Upper lobe of right lung (tissue), 1 donor: ENCODE measurements around the gene ANKZF1. TPM values are rescaled to one million over a fixed set of nuclear protein-coding genes. Genes with fewer than 3 reads are reported as not detected.

Experiments used
- ATAC-seq: fragments of 200-7000 bp; cut with Tn5 transposase; one replicate; pipeline ENCODE4 v1.9.1; 2020; ENCODE audit warnings: mild to moderate bottlenecking, moderate library complexity
- DNase-seq: peaks from one replicate; pipeline ENCODE4 v3.0.0-alpha.2; 2020
- H3K27ac ChIP-seq: fragments of 200-600 bp; one replicate; pipeline ENCODE4 v1.8.0; 2022
- H3K27me3 ChIP-seq: fragments of 200-600 bp; one replicate; pipeline ENCODE4 v1.8.0; 2022; ENCODE audit warnings: mild to moderate bottlenecking
- H3K36me3 ChIP-seq: fragments of 200-600 bp; one replicate; pipeline ENCODE4 v1.8.0; 2022
- H3K4me1 ChIP-seq: fragments of 200-600 bp; one replicate; pipeline ENCODE4 v1.8.0; 2022
- H3K4me3 ChIP-seq: fragments of 200-600 bp; one replicate; pipeline ENCODE4 v1.8.0; 2022; ENCODE audit warnings: mild to moderate bottlenecking
- H3K9me3 ChIP-seq: fragments of 200-600 bp; one replicate; pipeline ENCODE4 v1.8.0; 2022
- intact Hi-C: fragments of 100-400 bp; cut with DNase I; formaldehyde crosslinking; loops from one replicate; pipeline ENCODE4 v1.11.0; 2022
- total RNA-seq: library from RNA; stranded (reverse); fragmentation: NEBNext Ultra II Directional; extraction: Animal tissue kit (Norgen Biotek cat#: 25700); gene quantifications from one replicate; pipeline ENCODE4 v1.2.1, GENCODE V29; 2021
- TF ChIP-seq, protein P1 (sequence below): fragments of 200-600 bp; IDR thresholded peaks from one replicate; pipeline ENCODE4 v1.8.0; 2022; ENCODE audit warnings: antibody characterized with exemption
- donor health status: DM: no; HTN: yes; CAD: no; lungs with severe emphysema.

ANKZF1 gene
- total RNA-seq, 1 donor from 2014 or later, result 37.6 TPM

GRCh38 chr2:219244789-219245147 is 15.2 kb downstream of the ANKZF1 start:
- DNase-seq (no peak), ATAC-seq (no peak)
- Histone ChIP-seq H3K4me1 (peaks cover 46% of the 10 kb centered on the region), H3K27ac (peak overlapping the region; percentile 96), H3K4me3 (peak overlapping the region; percentile 98), H3K36me3 (peaks cover 22% of the 10 kb centered on the region), H3K27me3 (no peaks in the 10 kb centered on the region), H3K9me3 (no peaks in the 10 kb centered on the region)
- TF ChIP-seq, protein P1, sequence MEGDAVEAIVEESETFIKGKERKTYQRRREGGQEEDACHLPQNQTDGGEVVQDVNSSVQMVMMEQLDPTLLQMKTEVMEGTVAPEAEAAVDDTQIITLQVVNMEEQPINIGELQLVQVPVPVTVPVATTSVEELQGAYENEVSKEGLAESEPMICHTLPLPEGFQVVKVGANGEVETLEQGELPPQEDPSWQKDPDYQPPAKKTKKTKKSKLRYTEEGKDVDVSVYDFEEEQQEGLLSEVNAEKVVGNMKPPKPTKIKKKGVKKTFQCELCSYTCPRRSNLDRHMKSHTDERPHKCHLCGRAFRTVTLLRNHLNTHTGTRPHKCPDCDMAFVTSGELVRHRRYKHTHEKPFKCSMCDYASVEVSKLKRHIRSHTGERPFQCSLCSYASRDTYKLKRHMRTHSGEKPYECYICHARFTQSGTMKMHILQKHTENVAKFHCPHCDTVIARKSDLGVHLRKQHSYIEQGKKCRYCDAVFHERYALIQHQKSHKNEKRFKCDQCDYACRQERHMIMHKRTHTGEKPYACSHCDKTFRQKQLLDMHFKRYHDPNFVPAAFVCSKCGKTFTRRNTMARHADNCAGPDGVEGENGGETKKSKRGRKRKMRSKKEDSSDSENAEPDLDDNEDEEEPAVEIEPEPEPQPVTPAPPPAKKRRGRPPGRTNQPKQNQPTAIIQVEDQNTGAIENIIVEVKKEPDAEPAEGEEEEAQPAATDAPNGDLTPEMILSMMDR, result no peak
- intact Hi-C loops, result no loop called here

DNA sequence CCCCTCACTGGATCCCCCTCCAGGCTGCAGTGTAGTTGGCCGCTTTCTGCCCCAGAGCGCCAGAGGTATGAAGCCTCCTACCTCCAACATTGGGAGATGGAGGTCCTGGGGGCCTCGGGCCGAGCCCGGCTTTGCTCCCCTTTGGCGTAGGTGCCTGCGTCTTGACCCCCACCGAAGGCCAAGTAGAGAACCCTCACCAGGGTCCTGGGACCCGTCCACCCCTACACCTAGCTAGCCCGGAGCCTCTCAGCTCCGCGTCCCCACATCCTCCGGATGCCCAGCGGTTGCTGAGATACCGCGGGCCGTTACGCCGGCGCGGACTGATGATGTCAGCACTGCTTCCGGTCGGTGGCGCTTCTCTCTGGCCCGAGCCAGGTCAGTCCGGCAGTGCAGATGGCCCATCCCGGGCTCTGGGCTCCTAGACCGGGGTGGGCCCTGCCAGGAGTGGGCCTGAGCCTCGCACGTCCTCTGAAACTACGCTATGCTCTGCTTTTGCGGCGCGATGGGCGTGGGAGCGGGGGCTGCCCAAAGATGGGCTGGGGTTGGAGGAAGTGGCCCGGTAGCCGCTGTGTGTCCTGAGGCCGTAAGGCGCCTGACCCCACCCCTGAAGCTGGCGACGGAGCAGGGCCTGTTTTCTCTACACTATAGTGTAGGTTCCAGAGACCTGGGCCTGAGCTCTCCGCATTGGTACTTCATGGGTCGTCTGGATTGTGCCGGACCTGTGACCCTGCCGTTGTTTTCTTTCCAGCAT is 15.7 kb downstream of the ANKZF1 start, which contains the start of the genes GLB1L and STK16:
Gene GLB1L, minus strand, starts transcription at position 297 of the 751 bp plus-strand sequence. CDS start 1,871 bp downstream, outside the sequence.
Gene STK16, plus strand, starts transcription at position 332 of the 751 bp plus-strand sequence. CDS start 521 bp downstream, outside the sequence.
- H3K4me1 ChIP-seq, result peaks cover 52% of the 10 kb centered on the region
- peaks cover 19% of the 10 kb centered on the region for H3K36me3 ChIP-seq
- TF ChIP-seq, protein P1, result no peak
- H3K4me3 ChIP-seq, result peak within 1 kb of the TSS; percentile 98
- ATAC-seq, result peak; percentile 90
- DNase-seq, result peak; percentile 97
- peak within 1 kb of the TSS; percentile 96 for H3K27ac ChIP-seq
- H3K9me3 ChIP-seq, result no peaks in the 10 kb centered on the region
- intact Hi-C loops, result no loop called here
- no peaks in the 10 kb centered on the region for H3K27me3 ChIP-seq

DNA sequence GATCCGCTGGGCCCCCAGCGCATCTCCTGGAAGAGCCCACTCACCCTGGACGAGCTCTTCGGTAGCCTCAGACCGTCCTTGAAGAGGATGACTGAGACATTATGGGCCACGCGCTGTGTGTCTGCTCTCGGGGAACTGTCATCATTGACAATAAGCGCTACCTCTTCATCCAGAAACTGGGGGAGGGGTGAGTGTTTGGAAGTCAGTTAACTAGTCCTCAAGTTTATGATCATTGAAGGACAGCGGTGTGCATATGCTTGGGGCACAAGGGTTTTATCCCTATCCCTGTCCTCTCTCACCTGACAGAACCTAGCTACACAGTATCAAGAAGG is 16.3 kb downstream of the ANKZF1 start:
- no peaks in the 10 kb centered on the region for H3K9me3 ChIP-seq
- ATAC-seq (no peak), DNase-seq (no peak)
- peaks cover 19% of the 10 kb centered on the region for H3K36me3 ChIP-seq
- H3K4me3 ChIP-seq, result peak overlapping the region; percentile 98
- TF ChIP-seq, protein P1, result no peak
- H3K4me1 ChIP-seq, result peaks cover 56% of the 10 kb centered on the region
- intact Hi-C loops, result no loop called here
- H3K27me3 ChIP-seq, result no peaks in the 10 kb centered on the region
- H3K27ac ChIP-seq, result peak overlapping the region; percentile 96

GRCh38 chr2:219246559-219246958 is 17.0 kb downstream of the ANKZF1 start:
- TF ChIP-seq, protein P1, result no peak
- DNase-seq (no peak), ATAC-seq (no peak)
- peak overlapping the region; percentile 98 for H3K4me3 ChIP-seq
- H3K4me1 ChIP-seq, result peaks cover 56% of the 10 kb centered on the region
- intact Hi-C loops, result no loop called here
- H3K27me3 ChIP-seq, result no peaks in the 10 kb centered on the region
- H3K36me3 ChIP-seq, result peaks cover 19% of the 10 kb centered on the region
- H3K27ac ChIP-seq, result peak overlapping the region; percentile 96
- no peaks in the 10 kb centered on the region for H3K9me3 ChIP-seq

DNA sequence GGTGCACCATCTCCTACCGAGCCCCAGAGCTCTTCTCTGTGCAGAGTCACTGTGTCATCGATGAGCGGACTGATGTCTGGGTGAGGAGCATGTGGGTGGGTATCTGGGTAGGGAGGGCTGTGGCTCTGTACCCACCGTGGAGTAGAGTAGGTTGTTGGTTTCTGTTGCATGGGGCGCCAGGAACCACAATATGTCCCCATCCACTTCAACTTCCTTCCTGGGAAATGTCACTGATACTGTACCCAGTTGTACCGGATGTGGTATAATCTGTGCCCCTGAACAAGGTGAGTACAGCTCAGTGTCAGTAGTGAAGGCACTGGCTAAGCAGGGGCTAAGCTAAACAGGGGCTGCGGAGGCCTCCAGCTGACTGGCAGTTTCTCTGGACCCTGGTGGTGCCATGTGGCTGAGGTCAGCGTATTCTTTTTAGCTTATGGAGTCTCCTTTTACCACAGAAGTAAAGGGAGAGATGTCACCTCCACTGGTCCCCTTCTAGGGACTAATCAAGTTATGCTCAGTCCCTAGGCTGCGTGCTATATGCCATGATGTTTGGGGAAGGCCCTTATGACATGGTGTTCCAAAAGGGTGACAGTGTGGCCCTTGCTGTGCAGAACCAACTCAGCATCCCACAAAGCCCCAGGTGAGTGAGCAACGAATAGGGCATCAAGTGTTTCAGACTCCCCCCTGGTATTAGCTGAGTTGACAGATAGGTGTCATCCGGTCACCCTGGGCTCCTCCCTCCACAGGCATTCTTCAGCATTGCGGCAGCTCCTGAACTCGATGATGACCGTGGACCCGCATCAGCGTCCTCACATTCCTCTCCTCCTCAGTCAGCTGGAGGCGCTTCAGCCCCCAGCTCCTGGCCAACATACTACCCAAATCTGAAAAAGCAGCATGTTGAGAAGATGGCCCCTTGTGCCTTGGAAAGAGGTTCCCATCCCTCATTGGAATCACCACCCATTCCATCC is 18.4 kb downstream of the ANKZF1 start:
- ATAC-seq (peak; percentile 1), DNase-seq (no peak)
- peaks cover 68% of the 10 kb centered on the region for H3K4me1 ChIP-seq
- peaks cover 19% of the 10 kb centered on the region for H3K36me3 ChIP-seq
- H3K9me3 ChIP-seq, result no peaks in the 10 kb centered on the region
- H3K27ac ChIP-seq, result peak overlapping the region; percentile 96
- TF ChIP-seq, protein P1, result no peak
- H3K4me3 ChIP-seq, result no peak overlapping the region
- H3K27me3 ChIP-seq, result no peaks in the 10 kb centered on the region
- intact Hi-C loops, result no loop called here
